Activated CD4-positive, CD25-positive, alpha-beta regulatory T cell treated with anti-CD3 and anti-CD28 coated beads, Interleukin-2, amount 50 U/mL, for 72 hours (primary cell): ENCODE results near the gene AGBL5.

Experiments
- DNase-seq: peaks from one replicate; pipeline ENCODE4 v3.0.0; 2021

Gene AGBL5

GRCh38 chr2:27024188-27024587, 27.3 kb upstream of the AGBL5 start:
- no peak for DNase-seq

- no peak for DNase-seq
Measured at GRCh38 chr2:27024812-27025211, 26.7 kb upstream of the AGBL5 start.

- no peak for DNase-seq
Measured at GRCh38 chr2:27025281-27025800, 26.1 kb upstream of the AGBL5 start.

GRCh38 chr2:27025861-27026851, 25.3 kb upstream of the AGBL5 start:
- no peak for DNase-seq

- DNase-seq = no peak
Measured at GRCh38 chr2:27027211-27027651, 24.2 kb upstream of the AGBL5 start.

GRCh38 chr2:27029051-27029450, 22.4 kb upstream of the AGBL5 start:
- no peak for DNase-seq

GRCh38 chr2:27032495-27033252, 18.8 kb upstream of the AGBL5 start, which contains the start of gene TMEM214:
TMEM214 (plus strand) TSS chr2:27032965; CDS start chr2:27033016, 51 bp downstream.
- peak; percentile 81 for DNase-seq

- no peak for DNase-seq
Measured at GRCh38 chr2:27033253-27033852, 18.1 kb upstream of the AGBL5 start.

- DNase-seq = no peak
Measured at GRCh38 chr2:27038012-27038411, 13.5 kb upstream of the AGBL5 start.

- DNase-seq = no peak
Measured at GRCh38 chr2:27038631-27039339, 12.7 kb upstream of the AGBL5 start.

- DNase-seq = no peak
Measured at GRCh38 chr2:27039426-27039825, 12.0 kb upstream of the AGBL5 start.

- DNase-seq = no peak
Measured at GRCh38 chr2:27039871-27040270, 11.6 kb upstream of the AGBL5 start.

GRCh38 chr2:27040282-27040681, 11.2 kb upstream of the AGBL5 start:
- no peak for DNase-seq

GRCh38 chr2:27041752-27042151, 9.7 kb upstream of the AGBL5 start:
- DNase-seq = no peak

GRCh38 chr2:27042159-27042661, 9.3 kb upstream of the AGBL5 start:
- no peak for DNase-seq

GRCh38 chr2:27042985-27043634, 8.4 kb upstream of the AGBL5 start:
- no peak for DNase-seq

GRCh38 chr2:27049422-27050280, 1.8 kb upstream of the AGBL5 start:
- peak; percentile 70 for DNase-seq

- peak; percentile 93 for DNase-seq
Measured at GRCh38 chr2:27050281-27050995, 1.0 kb upstream of the AGBL5 start.

- no peak for DNase-seq
Measured at GRCh38 chr2:27051902-27052645, 606 bp downstream of the AGBL5 start.
